GM18511 (cell line): ENCODE data around the gene ZNF423.
"Not testable (repeated sequence)": the region's sequence is repeated elsewhere in the genome, so short reads cannot be mapped to it uniquely, and the experiment has no call there.

Experiments
- ATAC-seq: cut with Tn5 transposase; IDR thresholded peaks from one replicate; pipeline ENCODE4 v1.9.1; 2021; ENCODE audit warnings: mild to moderate bottlenecking, moderate library complexity; ENCODE audit not compliant: unreplicated experiment

ZNF423 gene

DNA sequence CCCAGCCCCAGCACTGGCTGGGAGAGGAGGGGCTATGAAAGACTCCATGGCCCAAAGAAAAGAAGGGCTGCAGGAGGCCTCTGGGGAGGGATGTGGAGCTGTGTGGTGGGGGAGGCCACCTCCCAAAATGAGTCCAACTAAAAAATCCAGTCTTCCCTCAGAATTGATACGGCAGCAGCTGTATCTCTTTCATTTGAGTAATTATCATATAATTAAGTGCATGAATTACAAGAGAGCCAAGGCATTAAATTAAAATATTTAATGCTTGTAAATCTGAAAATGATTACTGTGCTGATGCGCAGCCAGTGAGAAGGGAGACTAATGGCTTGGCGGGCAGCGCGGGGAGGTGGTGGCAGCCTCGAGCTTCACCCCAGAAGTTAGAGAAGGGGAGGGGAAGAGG is 289.5 kb downstream of the ZNF423 start:
- no peak for ATAC-seq

DNA sequence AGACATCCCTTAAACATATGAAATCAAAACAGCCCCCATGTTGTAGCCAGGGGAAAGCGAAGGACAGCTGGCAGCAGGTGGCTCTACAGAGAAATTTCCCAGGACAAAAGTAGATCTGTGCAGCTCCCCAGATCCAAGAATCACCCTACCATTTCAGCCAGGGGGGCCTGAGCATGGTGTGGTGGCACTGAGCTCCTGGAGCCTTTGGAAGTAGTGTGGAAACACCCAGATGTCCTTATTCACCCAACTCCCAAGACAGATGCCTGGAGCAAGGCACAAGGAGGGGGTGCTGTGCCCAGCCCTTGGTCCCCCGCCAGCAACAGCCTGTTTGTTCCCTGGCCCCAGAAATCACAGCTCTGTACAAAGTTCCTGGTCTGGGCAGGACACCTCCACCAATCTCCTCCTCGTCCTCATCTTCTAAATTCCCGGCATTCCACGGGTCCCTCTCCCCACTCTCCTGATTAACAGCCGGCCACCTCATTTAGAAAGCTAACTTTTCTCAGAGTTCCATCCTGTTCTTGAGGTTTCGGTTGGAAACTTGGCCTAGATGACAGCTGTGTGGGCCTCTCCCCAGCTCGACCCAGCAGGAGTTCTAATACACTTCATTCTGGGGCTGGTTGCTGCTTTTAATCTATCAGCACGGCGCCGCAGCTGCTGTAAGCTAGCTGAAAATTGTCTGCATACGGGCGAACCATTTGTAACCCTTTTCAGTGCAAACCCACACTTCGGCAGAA is 291.2 kb downstream of the ZNF423 start:
- ATAC-seq: no peak

DNA sequence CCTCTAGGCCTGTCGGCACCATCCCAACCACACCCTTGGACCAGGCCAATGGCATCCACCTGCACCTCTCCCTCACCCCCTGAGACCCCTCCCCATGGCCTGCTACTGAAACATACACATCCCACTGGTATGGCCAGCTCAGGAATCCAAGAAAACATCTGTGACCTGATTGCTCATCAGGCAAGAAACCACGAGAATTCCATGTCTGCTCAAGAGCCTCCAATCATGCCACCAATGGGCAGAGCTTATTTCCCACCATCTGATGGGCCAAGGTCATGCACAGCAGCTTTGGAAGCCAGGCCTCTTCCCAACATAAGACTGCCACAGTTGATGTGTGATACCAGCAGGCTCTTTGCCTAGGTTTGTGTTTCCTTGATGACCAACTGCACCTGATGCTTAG is 292.2 kb downstream of the ZNF423 start:
- no peak for ATAC-seq

DNA sequence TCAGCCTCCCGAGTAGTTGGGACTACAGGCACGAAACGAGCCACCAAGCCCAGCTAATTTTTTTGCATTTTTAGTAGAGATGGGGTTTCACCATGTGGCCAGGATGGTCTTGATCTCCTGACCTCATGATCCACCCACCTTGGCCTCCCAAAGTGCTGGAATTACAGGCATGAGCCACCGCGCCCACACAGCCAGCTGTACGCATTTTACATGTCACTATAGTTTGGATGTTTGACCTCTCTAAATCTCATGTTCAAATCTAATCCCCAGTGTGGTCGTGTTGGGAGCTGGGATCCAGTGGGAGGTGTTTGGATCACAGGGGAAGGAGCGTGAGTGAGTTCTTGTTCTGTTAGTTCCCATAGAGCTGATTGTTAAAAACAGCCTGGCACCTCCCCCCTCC is 293.0 kb downstream of the ZNF423 start:
- not testable (repeated sequence) for ATAC-seq

DNA sequence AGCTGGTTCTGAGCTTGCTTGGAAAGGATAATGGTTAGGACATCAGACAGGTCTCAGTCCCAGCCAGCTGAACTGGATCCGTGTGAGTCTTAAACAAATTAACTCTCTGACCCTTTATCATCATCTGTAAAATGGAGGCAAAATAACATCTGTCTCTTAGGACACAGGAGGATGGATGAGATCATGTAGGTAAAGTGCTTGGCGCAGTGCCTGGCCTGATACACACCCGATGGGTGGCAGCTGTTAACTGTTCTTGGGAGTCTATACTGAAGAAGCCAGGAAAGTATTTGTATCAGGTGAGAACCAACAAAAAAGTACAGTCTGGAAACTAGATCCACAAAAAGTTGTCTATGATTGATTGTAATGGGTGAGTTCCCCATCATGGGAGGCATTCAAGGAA is 293.7 kb downstream of the ZNF423 start:
- no peak for ATAC-seq

DNA sequence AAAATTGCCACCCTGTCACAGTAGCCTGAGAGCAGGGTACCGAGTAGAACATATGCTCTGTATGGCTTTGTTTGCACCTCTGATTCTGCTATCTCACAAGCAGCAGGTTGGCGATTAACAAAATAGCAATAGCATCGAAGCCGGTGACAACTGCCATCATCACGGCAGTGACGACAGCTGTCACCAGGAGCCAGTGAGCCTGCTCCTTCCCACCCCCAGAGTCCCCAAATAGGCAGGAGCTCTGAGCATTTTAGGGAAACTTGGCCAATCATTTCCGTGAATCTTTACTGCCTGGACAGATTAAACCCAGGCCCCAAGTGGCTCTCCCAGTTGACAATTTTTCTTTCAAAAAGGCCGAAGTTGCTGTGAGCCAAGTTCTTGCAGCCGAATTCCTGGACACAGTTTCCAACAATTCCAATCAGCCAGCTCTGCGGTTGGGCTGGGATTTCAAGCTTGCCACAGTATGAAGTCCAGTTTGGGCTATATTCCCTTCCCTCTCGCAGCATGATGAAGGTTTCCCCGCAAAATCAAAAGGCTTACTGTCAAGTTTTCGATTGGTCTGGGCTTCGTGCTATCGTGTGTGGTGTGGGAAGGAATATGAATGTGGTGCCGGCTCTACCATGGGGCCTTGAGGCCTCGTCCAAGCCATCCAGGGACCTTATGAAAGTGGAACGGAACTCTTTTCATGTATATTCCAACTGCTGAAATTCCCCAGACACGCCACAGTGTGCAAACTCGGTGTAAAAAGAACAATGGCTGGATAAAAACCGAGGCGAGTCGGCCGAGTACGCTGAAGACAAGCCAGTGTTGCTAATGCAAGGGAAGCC is 295.7 kb downstream of the ZNF423 start:
- ATAC-seq: no peak

DNA sequence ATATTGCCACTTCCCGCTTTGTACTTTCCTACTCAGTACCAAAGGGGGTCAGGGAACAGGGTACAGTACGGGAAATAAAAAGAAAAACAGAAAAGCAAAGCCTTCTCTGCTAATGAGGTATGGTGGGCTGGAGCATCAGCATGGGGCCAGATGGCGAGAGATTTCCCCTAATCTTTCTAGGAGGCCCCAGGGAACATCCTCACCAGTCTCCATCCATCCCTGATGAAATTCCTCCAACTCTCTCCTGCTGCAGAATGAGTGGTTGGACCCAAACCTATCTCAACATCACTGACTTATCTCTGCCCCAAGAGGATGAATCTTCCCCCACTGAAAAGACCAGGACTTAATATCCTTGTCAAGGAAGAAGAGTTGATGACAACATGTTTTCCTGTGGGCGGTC is 296.7 kb downstream of the ZNF423 start:
- no peak for ATAC-seq

DNA sequence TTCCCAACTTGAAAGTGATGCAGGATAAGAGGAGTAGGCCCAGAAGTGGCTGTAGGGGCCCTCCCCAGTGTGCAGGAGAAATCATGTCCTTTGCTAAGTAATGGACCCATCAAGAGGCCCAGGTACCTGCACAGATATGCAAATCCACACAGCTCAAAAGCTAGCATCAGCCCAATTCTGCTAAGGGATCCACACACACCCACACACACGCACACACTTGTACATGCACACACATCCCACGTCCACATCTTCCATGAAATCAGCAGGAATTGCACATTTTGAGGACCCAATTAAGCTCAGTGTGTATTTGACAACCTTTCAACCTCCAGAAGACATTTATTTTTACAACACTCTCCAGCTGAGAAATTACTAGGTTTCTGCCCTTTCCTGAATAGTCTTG is 297.5 kb downstream of the ZNF423 start:
- no peak for ATAC-seq

DNA sequence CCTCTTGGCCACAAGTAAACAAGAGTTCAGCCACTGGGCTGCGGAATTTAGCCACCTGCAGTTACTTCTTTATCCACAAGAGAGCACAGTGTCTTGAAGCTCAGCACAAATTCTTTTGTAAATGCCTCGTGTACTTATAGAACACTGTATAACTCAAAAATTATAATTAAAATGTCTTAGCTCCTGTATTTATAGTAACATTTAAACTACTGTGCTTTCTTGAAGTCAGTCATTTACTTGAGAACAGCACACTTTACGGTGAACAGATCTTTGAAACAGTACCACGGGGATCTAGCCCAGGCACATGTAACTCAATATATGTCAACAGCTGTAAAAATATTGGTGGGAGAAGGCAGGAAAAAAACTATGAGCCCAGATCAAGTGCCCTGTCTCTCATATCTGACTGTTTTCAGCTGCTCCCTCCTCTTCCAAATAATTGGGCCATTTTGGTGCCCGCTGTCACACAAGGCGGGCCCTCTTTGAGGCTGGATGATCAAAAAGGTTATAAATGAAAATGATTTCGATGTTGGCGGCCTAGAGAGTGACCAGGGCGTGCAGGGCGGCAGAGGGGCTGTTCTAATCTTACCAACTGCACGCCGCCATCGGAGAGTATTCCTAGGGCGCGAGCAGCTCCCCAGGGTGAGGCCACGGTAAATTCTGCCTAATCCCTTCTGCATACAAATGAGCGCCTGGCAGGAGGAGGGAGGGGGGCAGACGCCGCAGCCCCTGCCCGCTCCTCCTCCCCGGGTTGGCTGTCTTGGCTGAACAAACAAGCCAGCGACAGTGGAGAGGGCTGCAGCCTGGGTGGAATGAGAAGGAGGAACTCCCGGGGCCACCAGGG is 299.1 kb downstream of the ZNF423 start:
- no peak for ATAC-seq

DNA sequence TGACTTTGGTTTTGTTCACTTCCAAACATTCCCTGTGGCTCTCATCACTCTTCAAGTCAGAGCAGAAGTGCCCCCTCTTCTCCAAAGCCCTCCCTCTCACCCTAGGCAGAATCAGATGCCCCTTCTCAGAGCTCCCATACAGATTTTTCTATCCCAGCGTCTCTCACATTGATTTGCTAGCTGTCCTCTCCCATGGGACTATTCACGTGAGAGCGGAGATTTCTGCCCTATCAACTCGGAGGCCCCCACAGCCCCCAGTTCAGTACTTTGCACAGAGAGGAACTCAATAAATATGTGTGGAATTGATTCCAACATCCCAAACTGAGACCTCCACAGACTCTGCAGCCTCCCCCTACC is 299.7 kb downstream of the ZNF423 start:
- ATAC-seq: no peak

DNA sequence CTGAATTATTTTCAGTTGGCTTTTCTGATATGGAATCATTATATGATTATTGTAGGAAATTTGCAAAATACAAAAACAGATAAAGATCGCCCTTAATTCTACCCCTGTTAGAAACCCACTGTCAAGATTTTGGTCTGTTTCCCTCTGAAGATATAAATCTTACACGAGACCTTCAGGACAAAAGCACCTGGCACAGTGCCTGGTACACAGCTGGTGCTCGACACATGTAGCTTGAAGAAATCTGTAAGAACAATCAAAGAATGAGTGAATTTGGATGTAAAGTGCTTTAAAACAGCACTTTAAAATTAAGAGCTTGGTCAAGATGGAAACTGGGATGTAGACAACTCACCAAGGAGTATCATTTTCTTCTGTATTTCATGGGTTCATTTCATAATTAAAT is 301.2 kb downstream of the ZNF423 start:
- ATAC-seq: no peak

DNA sequence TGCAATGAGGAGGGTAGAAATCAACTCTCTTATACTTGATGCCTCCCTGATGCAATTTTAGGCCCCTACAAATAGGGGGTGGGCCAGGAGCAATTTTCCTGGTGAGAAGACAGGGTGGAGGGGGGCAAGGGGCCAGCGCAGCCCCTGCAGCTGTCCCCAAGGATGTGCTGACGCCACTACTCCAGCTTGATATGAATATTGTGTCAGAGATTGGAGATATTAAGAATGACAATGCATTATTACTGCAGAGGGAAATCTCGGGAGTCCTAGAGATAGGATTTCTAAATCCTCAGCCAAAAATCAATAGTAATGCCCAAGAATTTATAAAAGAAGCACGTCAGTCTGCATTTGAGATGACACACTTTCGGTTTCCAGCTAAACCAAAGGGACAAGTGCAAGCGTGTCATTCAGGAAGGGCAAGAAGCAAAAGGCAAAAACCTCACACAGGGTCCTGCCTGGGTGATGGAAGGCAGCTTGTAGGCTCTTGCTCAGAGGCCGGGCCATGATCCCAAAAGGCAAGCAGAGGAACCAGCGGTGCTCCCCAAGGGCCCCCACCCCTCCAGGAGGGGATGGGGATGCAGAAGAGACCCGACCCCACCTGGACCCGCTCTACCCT is 303.5 kb downstream of the ZNF423 start:
- no peak for ATAC-seq

DNA sequence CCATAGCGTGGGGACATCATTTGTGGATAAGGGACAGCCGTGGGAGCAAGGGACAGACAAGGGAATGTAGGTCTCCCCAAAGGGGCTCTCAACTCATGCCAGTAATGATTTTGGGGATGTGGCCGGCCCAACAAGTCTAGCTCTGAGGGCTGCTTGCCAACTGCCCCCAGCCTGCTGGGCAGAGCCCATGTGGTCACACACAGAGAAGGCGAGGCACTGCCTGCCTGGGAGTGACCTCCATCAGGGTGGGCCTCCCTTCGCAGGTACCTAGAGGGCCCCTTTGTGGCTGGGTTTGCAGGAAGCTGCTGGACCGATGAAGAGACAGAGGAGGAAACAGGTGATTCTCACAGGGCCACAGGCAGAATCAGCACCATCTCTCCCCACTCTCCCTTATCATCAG is 305.2 kb downstream of the ZNF423 start:
- no peak for ATAC-seq

DNA sequence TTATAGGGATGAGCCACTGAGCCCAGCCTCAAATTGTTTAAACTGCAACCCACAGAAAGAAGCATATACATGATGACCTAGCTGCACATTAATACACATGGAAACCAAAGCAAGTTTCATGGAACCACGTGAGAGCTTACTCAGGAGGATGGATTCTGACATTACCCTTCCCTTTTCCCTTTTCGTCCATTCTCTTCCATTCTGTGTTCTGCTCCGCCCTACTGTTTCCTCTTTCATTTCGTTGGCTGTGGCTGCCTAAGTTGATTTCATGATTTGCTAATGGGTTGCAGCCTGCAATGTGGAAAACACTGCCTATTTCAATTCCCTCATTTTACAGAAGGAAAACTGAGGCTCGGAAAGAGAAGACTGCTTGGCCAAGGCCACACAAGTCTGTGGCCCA is 305.8 kb downstream of the ZNF423 start:
- ATAC-seq: no peak

DNA sequence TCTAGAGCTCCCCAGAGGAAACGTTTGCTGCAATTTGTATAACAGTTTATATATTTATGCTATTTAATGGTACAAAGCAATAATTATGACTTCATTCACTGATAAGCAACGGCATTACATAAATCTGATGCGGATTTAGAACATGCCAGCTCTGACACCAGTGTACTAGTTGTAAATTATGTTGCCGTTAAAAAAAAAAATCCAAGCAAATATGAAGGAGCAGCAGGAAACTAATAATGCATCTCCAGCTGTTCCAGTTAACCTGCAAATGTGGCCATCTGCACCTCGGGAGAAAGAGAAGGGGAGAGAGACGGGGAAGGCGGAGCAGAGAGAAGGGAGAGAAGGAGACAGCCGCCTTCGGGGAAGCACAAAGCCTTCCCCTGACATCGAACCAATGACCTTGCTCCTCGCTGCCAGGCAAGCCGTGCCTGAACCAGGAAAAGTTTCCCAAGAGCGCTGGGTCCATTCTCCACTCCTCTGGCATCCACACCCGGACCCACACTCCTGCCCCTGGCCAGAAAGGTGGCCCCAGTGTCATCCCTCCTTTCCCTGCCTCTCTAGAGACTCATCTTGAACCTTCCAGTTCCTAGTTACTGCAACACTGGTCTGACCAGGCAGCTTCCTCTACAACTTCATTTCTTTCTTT is 307.5 kb downstream of the ZNF423 start:
- no peak for ATAC-seq

DNA sequence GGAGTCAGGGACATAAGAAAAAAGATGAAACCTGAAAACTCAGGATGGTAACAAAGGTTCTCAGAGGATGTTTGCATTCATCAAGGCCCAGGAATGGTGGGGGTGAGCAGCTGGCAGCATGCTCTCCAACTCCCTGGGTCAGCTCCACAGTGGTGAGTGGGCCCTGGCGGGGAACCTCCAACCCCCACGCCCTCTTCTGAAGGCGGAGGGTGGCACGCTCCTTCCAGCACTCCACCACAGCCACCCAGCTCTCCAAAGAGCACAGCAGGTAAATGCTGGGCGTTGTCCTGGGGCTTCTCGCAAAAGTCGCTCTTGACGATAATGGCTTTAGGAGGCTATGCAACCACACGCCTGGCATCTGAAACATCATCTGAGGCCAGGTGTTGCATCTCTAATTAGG is 308.5 kb downstream of the ZNF423 start:
- no peak for ATAC-seq

DNA sequence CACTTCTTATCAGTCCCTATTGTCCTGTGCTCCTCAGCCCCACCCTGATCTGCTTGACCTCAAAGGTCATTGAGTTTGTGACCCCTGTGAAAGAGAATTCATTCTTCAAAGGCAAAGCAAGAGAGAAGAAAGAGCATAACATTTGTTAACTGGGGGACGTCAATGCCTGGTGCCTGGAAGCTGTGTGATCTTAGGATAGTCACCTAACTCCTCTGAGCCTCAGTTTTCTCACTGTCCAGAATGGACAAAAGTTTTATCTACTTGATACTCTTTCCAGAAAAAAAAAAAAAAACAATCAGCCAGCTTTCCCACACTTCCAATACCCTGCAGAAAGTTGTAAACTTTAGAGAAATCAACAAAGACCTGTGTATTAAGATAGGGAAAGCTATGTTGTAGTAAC is 309.2 kb downstream of the ZNF423 start:
- ATAC-seq: no peak

DNA sequence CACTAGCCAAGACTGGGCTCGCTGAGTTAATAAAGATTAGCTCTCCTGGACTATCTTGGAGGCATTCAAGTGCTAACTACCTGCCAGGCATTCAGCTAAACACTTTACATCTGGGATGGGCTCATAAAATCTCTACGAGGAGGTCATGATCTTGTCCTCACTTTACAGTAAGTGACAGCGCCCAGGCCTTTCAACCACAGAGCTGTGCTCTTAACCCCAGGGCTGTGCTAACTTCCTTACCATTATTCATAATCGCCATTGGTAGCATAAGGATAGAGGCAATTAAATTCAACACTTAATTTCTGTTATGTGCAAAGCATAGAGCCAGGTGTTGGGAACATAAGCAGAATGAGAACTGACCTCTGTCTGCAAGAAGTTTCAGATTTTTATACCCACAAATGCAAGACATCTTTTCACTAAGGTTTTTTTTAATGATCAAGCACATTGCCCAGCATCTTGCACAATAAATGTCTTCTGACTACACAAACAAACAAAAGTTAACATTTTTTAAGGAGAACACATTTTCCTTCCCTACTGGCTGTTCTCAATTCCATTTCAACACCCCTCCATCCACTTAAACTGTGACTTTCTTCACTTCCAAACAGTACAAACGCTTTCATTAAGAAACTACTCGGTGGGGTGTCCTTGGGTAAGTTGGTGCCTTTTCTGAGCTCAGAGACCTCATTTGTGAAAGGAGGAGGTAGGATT is 310.0 kb downstream of the ZNF423 start:
- ATAC-seq: no peak

DNA sequence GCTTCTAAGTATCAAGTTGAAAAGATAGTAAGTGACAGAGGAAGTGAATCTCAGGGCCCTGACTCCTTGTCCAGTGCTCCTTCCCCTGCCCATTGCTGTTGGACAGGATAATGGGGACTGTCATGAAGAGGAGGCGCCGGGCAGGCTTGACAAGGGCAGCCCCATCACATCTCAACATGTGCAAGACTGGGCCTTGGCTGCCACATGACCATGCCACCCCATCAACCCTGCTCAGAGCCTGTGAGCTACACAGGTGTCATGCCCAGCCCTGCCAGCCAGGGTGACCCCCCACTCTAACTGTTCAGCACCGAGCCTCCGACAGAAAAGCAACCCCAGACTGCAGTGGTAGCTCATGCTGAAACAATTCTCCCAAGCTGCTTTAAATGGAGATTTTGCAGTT is 310.7 kb downstream of the ZNF423 start:
- ATAC-seq: no peak

DNA sequence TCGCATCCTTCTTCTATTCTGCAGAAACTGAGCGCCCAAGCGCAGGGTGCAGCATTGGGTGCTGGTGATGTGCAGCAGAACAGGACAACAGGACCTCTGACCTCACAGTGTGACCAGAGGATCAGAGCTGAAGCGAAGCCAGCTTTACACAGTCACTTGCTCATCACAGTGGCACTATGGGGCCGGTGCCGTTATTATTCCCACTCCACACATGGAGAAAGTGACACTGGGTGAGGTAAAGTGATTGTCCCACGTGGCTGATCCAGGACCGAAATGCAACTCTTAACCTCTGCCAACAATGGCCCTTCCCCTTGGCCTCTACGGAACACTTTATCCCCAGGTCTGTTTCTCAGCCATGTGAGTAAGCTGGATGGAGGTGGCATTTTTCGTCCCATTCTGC is 311.1 kb downstream of the ZNF423 start:
- ATAC-seq: no peak
